NCI-H128 (cell line): Measurements from ENCODE around the gene ZNF775.

ENCODE experiments used
- DNase-seq: peaks from one replicate; lab custom pipeline; 2025; ENCODE audit not compliant: unreplicated experiment; lab: John Stamatoyannopoulos, UW

Gene ZNF775

DNA sequence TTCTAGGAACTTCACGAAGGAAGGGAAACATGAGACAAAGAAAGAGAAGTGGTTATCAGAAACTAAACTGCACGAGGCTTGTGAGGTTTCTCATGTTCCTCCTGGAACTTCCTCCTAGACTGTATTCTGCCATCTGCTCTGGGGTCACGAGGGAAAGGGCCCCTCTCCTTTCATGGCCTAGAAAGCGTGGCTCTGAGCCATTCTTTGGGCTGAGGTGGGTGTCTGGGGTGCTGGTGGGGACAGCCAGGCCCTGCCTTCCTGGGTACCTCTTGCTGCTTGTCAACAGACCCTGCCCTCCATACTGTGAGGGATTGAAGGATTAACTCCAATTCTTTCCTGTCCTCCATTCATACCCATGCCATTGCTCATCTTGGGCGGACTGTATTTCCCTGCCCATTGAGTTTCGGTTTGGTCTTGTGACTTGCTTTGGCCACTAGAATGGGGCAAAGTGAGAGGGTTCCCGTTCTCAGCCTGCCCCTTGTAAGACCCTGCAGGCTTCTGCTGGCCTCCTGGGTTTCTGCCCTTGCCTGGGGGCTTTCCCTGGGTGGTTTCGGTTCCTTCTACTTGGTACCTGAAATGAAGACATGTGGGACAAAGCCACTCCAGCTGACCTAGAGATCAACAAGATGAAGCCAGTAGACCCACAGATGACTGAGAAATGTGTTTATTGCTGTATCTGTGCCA, 56.4 kb downstream of the ZNF775 start:
- DNase-seq: no peak

DNA sequence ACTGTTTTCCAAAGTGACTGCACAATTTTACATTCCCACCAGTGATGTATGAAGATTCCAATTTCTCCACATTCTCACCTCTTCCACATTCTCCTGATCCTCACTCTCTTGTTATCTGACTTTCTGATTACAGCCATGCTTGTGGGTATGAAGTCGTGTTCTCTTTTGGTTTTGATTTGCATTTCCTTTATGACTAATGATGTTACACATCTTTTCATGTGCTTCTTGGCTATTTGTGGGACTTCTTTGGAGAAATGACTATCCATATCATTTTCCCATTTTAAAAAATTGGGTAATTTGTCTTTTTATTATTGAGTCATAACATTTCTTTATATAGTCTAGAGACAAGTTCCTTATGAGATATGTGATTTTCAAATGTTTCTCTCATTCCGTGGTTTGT, 60.8 kb downstream of the ZNF775 start:
- DNase-seq: no peak

DNA sequence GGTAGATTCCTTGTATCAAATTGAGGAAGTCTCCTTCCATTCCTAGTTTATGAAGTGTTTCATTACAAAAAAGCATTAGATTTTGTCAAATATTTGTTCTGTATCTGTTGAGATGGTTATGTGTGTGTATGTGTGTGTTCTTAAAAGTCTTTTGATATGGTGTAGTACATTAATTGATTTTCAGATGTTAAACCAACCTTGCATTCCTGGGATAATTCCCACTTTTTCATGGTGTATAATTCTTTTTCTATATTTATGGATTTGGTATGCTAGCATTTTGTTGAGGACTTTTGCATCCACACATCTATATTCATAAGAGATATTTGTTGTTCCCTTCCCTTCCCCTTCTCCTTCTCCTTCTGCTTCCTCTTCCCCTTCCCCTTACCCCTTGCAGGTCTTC, 62.4 kb downstream of the ZNF775 start:
- DNase-seq: no peak

DNA sequence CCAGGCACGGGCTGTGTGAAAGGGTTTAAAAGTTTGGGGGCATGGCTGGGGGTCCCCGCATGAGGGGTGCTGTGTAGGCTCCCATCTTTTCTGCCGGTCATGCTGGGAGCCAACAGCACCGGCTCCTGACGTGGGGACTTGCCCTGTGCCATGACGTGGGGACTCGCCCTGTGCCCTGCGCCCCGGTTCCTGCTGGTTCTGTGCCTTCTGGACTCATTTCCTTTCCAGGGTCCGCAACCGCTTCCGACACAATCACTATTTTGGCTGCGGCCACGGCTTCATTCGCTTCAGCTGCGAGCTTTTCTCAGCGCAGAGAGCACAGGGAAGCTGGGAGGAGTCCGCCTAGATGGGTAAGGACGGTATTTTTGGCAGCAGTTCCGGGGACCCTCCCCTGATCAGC, 63.7 kb downstream of the ZNF775 start:
- DNase-seq: no peak

DNA sequence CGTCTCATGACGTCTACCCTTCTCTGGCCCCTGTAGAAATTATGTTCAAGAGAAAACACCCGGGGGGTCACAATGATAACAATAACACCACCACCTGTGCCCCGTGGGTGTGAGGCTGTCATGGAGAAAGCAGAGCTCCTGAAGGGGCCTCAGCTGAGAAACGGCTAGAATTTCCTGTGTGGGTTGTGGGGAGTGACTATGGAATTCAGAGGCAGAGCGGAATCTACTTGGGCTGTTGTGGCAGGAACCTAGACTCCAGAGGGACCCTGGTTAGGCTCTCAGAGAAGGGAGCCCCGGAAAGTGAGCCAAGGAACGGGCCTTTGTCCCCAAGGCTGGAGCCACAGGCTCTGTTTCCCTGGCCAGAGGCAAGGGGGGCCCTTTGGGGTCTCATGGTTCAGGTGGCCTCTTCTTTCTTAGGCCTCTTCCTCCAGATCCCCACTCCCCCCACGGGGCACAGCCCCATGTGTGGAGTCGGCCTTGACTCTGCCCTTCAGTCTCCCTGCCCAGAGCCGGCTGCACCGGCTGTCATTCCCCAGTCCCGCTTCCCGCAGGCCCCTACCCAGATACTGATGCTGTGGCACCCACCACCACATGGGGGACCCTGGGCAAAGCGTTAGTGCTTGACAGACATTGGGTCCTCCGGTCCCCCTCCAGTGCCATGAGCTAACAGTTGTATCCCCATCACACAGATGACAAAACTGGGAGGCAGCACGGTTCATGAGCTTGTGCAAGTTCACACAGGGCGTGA, 64.8 kb downstream of the ZNF775 start:
- DNase-seq: no peak

DNA sequence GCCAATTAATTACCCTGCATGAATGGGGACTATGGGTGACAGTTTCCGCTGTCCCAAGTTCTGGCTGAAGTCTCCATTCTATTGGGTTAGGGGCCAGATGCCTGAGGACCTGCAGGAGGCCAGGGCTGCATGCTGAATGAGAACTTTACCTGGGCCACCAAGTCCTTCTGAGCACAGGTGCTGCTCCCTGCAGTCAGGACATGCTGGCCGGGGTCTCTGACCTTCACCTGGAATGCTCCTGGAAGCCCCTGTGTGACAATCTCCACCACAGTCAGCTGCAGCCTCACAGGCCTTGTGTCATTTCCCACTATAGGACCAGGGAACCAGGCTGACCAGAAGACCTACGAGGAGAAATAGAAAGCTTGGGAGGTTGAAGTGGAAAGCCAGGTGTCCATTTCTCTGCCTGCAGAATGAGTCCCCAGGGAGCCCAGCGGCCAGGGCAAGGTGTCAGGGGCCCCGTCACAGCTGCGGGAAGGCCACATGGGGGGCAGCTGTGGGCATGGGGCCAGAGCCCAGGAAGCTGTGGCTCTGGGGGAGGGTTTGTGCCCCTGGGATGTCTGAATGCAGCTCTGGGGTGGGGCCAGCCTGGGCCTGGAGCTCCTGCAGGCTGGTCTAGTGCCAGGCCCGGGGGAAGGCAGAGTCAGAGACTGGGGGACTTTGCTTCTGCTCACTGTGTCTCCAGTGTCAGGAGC, 65.7 kb downstream of the ZNF775 start:
- DNase-seq: no peak

DNA sequence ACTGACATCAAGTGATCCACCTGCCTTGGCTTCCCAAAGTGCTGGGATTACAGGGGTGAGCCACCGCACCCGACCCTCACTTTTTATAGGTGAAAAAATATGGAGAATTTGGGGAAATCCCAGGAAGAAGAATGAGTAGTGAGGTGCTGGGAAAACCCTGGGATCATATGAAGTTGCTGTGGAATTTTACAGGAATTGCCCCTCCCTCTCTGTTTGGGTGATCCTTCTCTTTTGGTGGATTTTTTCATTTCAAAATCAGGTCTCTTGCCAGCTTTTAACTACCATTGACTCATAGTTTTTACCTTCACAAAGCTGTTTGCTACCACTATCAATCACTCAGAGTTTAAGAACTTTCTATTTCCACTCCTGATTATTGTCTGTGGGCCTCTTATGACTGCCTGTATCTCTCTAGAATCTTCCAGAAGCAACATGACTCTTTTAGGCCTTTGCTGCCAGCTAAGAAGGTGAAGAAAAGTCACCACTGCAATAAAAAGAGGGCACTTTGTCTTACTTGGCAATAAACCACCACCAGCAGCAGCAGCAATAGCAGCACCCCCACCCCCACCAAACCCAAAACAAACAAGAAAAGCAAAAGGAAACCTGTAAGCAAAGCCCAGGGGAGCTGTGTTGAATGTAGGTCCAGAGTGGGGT, 67.3 kb downstream of the ZNF775 start:
- DNase-seq: no peak
